Kidney capillary endothelial cell (primary cell): ENCODE measurements around the gene MTIF2.
"Not testable (repeated sequence)": the region's sequence is repeated elsewhere in the genome, so short reads cannot be mapped to it uniquely, and the experiment has no call there.

ENCODE experiments used
- DNase-seq: peaks from one replicate; pipeline ENCODE4 v3.0.0-alpha.2; 2018; ENCODE audit warnings: low spot score

MTIF2 gene

DNA sequence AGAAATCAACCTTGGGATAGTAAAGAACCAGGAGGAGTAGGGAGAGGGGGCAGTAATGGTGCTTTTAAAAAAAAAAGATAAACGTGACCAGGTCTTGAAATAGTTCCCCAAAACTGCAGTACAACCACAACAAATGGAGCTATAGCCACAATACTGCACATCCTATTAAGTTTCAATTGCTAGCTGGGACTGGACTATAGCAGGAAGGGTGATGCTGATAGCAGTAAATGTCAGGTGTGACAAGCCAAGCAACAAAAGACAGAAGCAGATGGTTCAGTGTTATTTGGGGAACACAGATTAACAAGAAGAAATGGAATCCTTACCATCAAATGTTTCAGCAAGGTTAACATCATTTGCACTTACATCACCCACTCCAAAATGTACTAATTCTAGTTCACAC lies 26.4 kb downstream of the MTIF2 start:
- no peak for DNase-seq

GRCh38 chr2:55241582-55241981 lies 27.4 kb downstream of the MTIF2 start:
- DNase-seq = not testable (repeated sequence)

- no peak for DNase-seq
Measured at GRCh38 chr2:55239656-55240222, 29.3 kb downstream of the MTIF2 start.

DNA sequence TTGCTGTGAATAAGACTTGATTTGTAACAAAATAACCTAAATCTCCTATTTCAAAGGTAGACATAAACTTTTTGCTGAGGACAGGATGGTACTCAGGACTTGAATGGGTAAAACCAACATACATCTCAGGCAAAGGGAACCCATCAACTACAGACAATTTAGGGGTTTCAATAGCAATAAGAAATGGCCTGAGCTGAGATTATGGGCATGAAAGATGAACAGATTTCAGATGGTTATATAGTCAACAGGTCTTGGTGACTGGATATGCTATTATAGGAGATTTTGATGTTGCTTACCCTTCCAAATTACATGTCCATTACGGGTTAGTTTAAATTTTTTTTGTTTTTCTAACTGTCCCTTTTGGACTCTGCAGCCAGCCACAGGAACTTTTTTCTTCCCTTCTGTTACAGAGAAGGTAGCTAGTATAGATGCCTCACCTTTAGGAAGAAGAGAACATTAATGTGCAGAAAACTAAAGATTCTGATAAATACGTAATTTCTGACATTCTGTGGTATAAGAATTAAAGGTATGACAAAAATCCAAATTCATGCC lies 32.0 kb downstream of the MTIF2 start:
- no peak for DNase-seq

- DNase-seq = no peak
Measured at GRCh38 chr2:55235724-55236538, 33.1 kb downstream of the MTIF2 start.

DNA sequence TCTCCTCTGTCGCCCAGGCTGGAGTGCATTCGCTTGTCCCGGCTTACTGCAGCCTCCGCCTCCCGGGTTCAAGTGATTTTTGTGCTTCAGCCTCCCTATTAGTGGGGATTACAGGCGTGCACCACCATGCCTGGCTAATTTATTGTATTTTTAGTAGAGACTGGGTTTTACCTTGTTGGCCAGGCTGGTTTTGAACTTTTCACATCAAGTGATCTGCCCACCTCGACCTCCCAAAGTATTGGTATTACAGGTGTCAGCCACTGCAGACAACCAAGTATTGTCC lies 35.4 kb downstream of the MTIF2 start:
- no peak for DNase-seq

- peak; percentile 16 for DNase-seq
Measured at GRCh38 chr2:55232863-55233657, 36.0 kb downstream of the MTIF2 start.

DNA sequence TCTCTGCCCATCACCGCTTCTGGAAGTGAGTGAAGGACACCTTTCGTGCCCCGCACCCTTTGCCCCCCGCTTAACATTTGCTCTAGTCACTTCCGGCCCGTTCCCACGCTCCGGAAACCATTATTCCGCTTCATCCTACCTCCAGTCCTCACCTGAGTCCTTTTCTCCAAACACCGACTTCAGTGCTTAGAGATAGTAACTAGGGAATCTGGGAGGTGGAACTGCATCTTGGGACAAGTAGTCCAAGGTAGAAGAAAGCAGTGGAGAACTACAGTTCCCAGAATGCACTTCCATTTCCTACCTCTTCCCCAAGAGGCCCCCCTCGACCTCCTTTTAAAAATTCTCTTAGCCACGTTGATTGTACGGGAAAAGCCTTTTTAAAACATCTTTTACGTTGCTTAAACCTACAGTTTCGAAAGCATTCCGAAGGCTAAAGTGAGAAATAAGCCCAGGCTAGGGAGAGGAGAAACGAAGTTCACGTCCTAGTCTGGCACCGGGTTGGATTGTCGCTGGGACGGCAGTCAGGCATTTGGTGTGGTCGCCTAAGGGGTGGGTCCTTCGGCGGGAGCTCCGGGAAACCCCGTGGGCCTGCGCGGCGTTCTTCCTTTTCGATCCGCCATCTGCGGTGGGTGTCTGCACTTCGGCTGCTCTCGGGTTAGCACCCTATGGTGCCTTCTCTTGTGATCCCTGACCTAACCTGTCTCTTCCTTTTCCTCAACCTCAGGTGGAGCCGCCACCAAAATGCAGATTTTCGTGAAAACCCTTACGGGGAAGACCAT lies 36.8 kb downstream of the MTIF2 start, which contains the start of the genes CLHC1 and RPS27A:
Gene CLHC1 (minus strand): TSS at position 210 of the 779 bp plus-strand sequence. CDS start 9,882 bp downstream, outside the sequence.
Gene RPS27A (plus strand): TSS at position 605 of the 779 bp plus-strand sequence. CDS start 137 bp downstream, at position 742.
- peak; percentile 96 for DNase-seq

DNA sequence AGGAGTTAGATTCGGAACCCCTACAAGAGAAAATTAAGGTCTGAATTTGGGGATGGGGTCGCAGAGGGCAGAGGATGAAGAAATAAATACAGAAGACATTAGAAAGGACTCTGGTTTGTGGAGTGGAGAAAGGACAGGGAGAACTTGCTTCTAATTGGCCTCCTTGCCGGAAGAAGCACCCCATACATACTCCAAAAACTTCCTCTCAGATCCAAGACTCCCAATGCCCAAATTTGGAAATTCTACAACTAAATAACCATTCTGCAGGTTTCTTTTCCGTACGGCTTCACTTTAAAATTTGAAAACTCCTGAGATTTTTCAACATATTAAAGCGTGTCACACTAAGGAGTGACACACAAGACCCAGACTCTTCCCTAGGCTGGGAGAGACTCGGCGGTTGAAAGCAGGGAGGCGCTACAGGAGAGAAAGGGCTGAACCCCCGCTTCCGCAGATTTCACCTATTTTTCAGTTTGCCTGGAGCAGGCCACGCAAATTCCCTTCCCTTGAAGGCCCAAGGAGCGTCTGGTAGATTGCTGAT lies 37.4 kb downstream of the MTIF2 start:
- DNase-seq = peak; percentile 12

- DNase-seq = no peak
Measured at GRCh38 chr2:55230551-55230950, 38.5 kb downstream of the MTIF2 start.

DNA sequence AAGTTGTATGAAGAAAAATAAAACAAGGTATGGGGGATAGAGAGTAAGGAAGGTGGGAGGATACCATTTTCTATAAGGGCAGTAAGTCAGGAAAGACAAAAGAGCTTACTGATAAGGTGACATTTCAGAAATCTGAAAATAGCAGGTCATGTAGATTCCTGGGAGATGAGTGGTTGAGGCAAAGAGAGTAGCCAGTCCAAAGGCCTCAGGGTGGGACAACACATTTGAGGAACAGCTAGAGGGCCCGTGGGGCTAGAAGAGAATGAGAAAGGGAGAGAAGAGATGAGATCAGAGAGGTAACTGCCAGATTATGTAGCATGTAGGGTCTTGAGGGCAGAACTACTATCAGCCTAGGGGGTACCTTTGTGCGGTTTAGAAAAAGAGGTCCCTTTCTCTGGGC lies 39.8 kb downstream of the MTIF2 start:
- no peak for DNase-seq

- no peak for DNase-seq
Measured at GRCh38 chr2:55228226-55228563, 40.8 kb downstream of the MTIF2 start.

DNA sequence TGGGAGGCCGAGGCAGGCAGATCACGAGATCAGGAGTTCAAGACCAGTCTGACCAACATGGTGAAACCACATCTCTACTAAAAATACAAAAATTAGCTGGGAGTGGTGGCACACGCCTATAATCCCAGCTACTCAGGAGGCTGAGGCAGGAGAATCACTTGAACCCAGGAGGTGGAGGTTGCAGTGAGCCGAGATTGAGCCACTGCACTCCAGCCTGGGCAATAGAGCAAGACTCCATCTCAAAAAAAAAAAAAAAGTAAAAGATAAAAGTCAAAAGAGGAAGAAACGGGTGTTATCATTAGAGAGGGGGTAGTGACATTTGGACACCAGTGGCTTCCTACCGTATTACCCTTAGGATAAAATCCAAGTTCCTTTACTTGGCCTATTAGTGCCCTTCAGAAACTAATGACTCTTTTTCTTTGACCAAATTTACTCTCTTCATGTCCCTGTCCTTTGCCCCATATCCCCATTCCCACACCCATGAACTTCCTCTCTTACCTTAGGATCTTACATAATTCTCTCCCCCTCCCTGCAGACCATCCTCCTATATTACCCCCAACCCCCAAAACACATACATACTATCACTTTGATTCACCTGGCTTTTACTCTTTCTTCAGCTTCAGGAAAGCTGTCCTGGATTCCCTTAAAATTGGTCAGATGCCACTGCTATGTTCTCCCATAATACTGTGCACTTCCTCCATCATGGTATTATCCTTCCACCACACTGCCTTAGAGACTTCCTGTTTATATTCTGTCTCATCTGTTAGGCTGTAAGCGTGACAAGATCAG lies 41.4 kb downstream of the MTIF2 start:
- DNase-seq = peak; percentile 19

DNA sequence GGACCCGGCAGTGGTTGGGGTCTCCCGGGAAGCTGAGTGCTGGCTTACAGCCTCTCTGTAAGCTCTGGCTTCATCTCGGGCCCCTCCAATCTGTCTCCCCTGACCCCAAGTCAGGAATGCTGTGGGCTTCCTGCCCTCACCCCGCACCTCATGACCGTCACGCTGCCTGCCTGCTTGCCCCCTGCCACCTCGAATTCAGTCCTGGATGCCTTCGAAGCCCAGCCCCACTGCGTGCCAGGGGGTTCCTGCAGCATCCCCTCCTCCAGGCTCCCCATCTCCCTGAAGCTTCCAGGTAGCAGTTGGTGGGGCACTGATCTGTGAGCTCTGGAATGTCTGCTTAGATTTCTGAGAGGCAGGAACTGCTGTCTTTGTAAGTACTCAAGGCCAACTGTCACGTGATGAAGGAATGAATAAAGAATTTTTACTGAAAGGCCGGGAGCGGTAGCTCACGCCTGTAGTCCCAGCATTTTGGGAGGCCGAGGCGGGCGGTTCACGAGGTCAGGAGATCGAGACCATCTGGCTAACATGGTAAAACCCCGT lies 43.5 kb downstream of the MTIF2 start:
- no peak for DNase-seq

DNA sequence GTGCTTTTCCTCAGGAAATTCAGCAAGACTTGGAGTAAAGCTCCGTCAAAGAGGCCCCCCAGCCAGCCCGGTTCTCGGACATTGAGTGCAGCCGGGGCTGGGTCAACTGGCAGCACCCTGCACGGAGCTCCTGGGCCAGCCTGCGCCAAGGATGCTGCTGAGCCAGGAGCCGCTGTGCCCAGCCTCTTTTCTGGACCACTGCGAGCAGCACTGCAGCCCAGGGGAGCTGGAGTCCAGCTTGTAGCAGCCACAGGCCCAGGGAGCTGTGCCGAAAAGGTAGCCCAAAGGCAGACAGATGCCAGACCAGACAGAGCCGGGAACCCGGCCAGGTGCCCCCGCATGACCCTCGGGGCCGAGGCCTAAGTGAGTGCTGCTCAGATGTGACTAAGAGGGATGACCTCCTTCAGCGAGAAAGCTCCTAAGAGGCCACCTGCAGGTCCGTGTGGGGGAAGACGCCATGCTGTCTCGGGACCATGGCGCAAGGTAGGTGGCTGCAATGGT lies 44.2 kb downstream of the MTIF2 start:
- DNase-seq = no peak

DNA sequence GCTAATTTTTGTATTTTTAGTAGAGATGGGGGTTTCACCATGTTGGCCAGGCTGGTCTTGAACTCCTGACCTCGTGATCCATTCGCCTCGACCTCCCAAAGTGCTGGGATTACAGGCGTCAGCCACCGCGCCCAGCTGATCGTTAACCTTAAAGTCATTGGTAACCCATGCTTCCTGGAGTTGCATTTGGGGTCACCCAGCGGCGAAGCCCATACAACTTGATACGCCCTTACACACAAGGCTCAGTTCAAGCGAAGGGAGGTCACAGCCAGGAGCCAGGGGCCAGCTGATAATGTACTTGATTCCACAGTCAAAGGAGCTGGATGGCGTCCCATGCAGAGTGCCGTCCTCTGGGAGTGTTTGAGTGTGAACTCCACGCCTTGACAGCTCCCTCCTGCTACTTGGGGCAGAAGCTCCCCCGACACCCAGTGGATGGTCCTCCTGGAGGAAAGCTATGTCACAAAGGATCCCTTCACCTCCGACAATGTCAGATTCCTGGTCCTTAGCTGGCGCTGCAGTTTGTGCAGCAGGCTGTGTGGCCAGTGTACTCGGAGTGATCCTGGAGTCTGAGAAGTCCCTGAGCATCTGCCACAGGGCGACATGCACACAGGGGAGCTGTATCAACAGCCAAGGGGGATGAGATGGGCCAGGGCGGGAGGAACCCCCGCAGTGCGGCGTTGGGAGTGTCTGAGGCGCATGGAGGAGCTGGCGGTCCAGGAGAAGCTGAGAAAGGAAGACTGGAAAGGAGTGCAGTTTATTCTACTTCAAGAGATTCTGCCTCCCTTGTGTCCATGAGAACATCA lies 44.9 kb downstream of the MTIF2 start:
- no peak for DNase-seq

DNA sequence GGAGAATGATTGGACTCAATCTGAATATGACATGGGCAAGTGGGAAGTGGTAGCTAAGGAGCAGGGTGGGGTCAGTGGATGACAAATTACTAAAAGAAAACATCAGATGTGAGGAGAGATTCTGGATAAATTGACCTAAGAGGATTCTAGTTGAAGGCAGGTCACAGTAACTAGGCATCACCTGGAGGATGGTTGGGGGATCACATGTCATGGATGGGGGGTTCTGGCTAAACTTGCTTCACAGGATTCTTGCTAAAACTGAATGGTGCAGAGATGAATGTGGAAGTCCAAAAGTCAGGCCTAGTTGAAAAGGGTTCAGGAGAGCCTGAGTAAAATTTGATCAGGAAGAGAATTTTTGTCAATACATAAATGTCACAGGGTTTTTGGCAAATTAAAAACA lies 55.2 kb downstream of the MTIF2 start:
- DNase-seq = no peak

- DNase-seq = no peak
Measured at GRCh38 chr2:55204950-55205349, 64.1 kb downstream of the MTIF2 start.

DNA sequence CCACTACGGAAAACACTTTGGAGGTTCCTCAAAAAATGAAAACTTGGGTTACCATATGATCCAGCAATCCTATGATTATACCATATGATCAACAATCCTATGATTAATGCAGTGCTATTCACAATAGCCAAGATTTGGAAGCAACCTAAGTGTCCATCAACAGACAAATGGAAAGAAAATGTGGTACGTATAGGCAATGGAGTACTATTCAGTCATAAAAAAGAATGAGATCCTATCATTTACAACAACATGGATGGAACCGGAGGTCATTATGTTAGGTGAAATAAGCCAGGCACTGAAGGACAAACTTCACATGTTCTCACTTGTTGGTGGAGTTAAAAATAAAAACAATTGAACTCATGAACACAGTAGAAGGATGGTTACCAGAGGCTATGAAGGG lies 64.5 kb downstream of the MTIF2 start:
- no peak for DNase-seq

- no peak for DNase-seq
Measured at GRCh38 chr2:55200416-55200815, 68.6 kb downstream of the MTIF2 start.
